Trophoblast cell (in vitro differentiated cells and primary cell): ENCODE data around the gene CNN3.
A peak's percentile ranks its signal among the peaks of the same experiment; 100 is the strongest.

Source experiments
- DNase-seq, 2 donors: peaks; one replicate each; pipeline ENCODE4 v3.0.0-alpha.2; 2016
- H2AFZ ChIP-seq: 2 replicates; pipeline ENCODE4 v1.6.1; 2013; ENCODE audit warnings: low read length, moderate library complexity, mild to moderate bottlenecking; ENCODE audit not compliant: insufficient read depth, poor library complexity
- H2AK5ac ChIP-seq: 2 replicates; pipeline ENCODE4 v1.6.1; 2013; ENCODE audit warnings: mild to moderate bottlenecking, low read length
- H2BK120ac ChIP-seq: 2 replicates; pipeline ENCODE4 v1.6.1; 2013; ENCODE audit warnings: low read length, mild to moderate bottlenecking, moderate library complexity; ENCODE audit not compliant: insufficient read depth, poor library complexity
- H2BK12ac ChIP-seq: 2 replicates; pipeline ENCODE4 v1.6.1; 2013; ENCODE audit warnings: mild to moderate bottlenecking, low read length, moderate library complexity
- H2BK5ac ChIP-seq: 2 replicates; pipeline ENCODE4 v1.6.1; 2013; ENCODE audit warnings: low read length, low read depth, moderate library complexity, mild to moderate bottlenecking; ENCODE audit not compliant: poor library complexity
- H3K14ac ChIP-seq: 2 replicates; pipeline ENCODE4 v1.6.1; 2013; ENCODE audit warnings: mild to moderate bottlenecking, low read length
- H3K18ac ChIP-seq: 2 replicates; pipeline ENCODE4 v1.6.1; 2013; ENCODE audit warnings: mild to moderate bottlenecking, low read length
- H3K23ac ChIP-seq: 2 replicates; pipeline ENCODE4 v1.6.1; 2013; ENCODE audit warnings: low read length
- H3K27ac ChIP-seq: 2 replicates; pipeline ENCODE4 v1.5.1; 2013; ENCODE audit warnings: low read depth, mild to moderate bottlenecking, inconsistent platforms, low read length, moderate library complexity
- H3K27me3 ChIP-seq: 2 replicates; pipeline ENCODE4 v1.6.1; 2013; ENCODE audit warnings: inconsistent platforms, mild to moderate bottlenecking, low read length, moderate library complexity; ENCODE audit not compliant: insufficient read depth
- H3K36me3 ChIP-seq, 2 experiments: 1 replicate in 1 of 2; 2 replicates in 1 of 2; pipeline ENCODE4 v1.6.1; 2013; ENCODE audit warnings: low read length in 2 of 2, mild to moderate bottlenecking in 2 of 2, moderate library complexity in 1 of 2; ENCODE audit not compliant: insufficient read depth in 2 of 2, control insufficient read depth in 1 of 2
- H3K4ac ChIP-seq: 2 replicates; pipeline ENCODE4 v1.6.1; 2013; ENCODE audit warnings: low read depth, mild to moderate bottlenecking, low read length, moderate library complexity
- H3K4me1 ChIP-seq, 2 experiments: 1 replicate in 1 of 2; 2 replicates in 1 of 2; pipeline ENCODE4 v1.6.1; 2013; ENCODE audit warnings: low read length in 2 of 2, mild to moderate bottlenecking in 2 of 2, moderate library complexity in 1 of 2; ENCODE audit not compliant: insufficient read depth in 2 of 2, control insufficient read depth in 1 of 2
- H3K4me2 ChIP-seq: 2 replicates; pipeline ENCODE4 v1.6.1; 2013; ENCODE audit warnings: inconsistent platforms, mild to moderate bottlenecking, low read length, moderate library complexity
- H3K4me3 ChIP-seq: 2 replicates; pipeline ENCODE4 v1.5.1; 2013; ENCODE audit warnings: mild to moderate bottlenecking, low read depth, low read length, inconsistent platforms
- H3K79me1 ChIP-seq: one replicate; pipeline ENCODE4 v1.6.1; 2013; ENCODE audit warnings: low read length
- H3K79me2 ChIP-seq: 2 replicates; pipeline ENCODE4 v1.6.1; 2013; ENCODE audit warnings: low read length, mild to moderate bottlenecking; ENCODE audit not compliant: control insufficient read depth, insufficient read depth, poor library complexity
- H3K9ac ChIP-seq: 2 replicates; pipeline ENCODE4 v1.6.1; 2013; ENCODE audit warnings: mild to moderate bottlenecking, low read length
- H3K9me3 ChIP-seq: 2 replicates; pipeline ENCODE4 v1.6.1; 2013; ENCODE audit warnings: low read depth, mild to moderate bottlenecking, control low read depth, inconsistent platforms, low read length; ENCODE audit not compliant: insufficient read depth
- H4K12ac ChIP-seq: 2 replicates; pipeline ENCODE4 v1.6.1; 2013; ENCODE audit warnings: low read depth, mild to moderate bottlenecking, low read length, moderate library complexity
- H4K8ac ChIP-seq: 2 replicates; pipeline ENCODE4 v1.6.1; 2013; ENCODE audit warnings: low read depth, mild to moderate bottlenecking, low read length, moderate library complexity
- H4K91ac ChIP-seq: one replicate; pipeline ENCODE4 v1.6.1; 2013; ENCODE audit warnings: low read depth, mild to moderate bottlenecking, low read length, moderate library complexity
- WGBS: extraction: QIAGEN DNeasy Blood & Tissue Kit; methylation state at CpG from one replicate; pipeline ENCODE4 v1.1.7; 2013; ENCODE audit warnings: missing lambda C conversion rate; ENCODE audit not compliant: insufficient read length, insufficient coverage; ENCODE audit errors: extremely low coverage; 5-methylcytosine and 5-hydroxymethylcytosine counted together

Gene CNN3

GRCh38 chr1:94929351-94930217, 2.7 kb upstream of the CNN3 start:
- peak overlapping the region; percentile 46 for H3K18ac ChIP-seq
- DNase-seq: no peak
- peaks cover 25% of the 10 kb centered on the region for H3K79me1 ChIP-seq
- peaks cover 15% of the 10 kb centered on the region for H3K79me2 ChIP-seq
- H3K27ac ChIP-seq: no peak overlapping the region
- H3K4me3 ChIP-seq: no peak overlapping the region
- H4K12ac ChIP-seq: no peak overlapping the region
- no peak overlapping the region for H2BK12ac ChIP-seq
- no peak overlapping the region for H3K23ac ChIP-seq
- WGBS: no CpG with 5 or more reads among the region's 11 CpGs
- peaks cover 13 to 15% of the 10 kb centered on the region in 2 experiments for H3K4me1 ChIP-seq
- no peak overlapping the region for H2AK5ac ChIP-seq
- H4K8ac ChIP-seq: no peak overlapping the region
- no peak overlapping the region for H3K4me2 ChIP-seq
- no peak overlapping the region for H3K9ac ChIP-seq
- H2AFZ ChIP-seq: no peak overlapping the region
- no peak overlapping the region for H4K91ac ChIP-seq
- H3K4ac ChIP-seq: peak overlapping the region; percentile 27
- no peak overlapping the region for H2BK120ac ChIP-seq
- peaks cover 2% of the 10 kb centered on the region for H3K27me3 ChIP-seq
- no peaks in the 10 kb centered on the region for H3K9me3 ChIP-seq
- no peak overlapping the region for H3K14ac ChIP-seq
- no peak overlapping the region for H2BK5ac ChIP-seq
- no peaks in the 10 kb centered on the region for H3K36me3 ChIP-seq

- Histone ChIP-seq H2BK5ac (no peak overlapping the region), H2BK12ac (peak overlapping the region; percentile 52), H3K36me3 (peaks cover 0 to 2% of the 10 kb centered on the region in 2 experiments), H4K8ac (no peak overlapping the region), H3K4me1 (peaks cover 18% of the 10 kb centered on the region in 2 experiments), H4K91ac (no peak overlapping the region), H3K9me3 (no peaks in the 10 kb centered on the region), H3K23ac (no peak overlapping the region), H3K4me3 (no peak overlapping the region), H3K4ac (no peak overlapping the region), H3K27ac (no peak overlapping the region), H3K14ac (peak overlapping the region; percentile 46), H3K9ac (no peak overlapping the region), H3K4me2 (no peak overlapping the region), H4K12ac (no peak overlapping the region), H2BK120ac (no peak overlapping the region), H2AK5ac (peak overlapping the region; percentile 60), H2AFZ (peak overlapping the region; percentile 33), H3K79me2 (peaks cover 21% of the 10 kb centered on the region), H3K18ac (no peak overlapping the region), H3K79me1 (peaks cover 25% of the 10 kb centered on the region), H3K27me3 (peaks cover 2% of the 10 kb centered on the region)
- DNase-seq: no peak
- no CpG with 5 or more reads among the region's 7 CpGs for WGBS
Measured at GRCh38 chr1:94928293-94928939, 1.5 kb upstream of the CNN3 start.

GRCh38 chr1:94927405-94928175, 680 bp upstream of the CNN3 start:
- Histone ChIP-seq H3K9me3 (no peaks in the 10 kb centered on the region), H3K4ac (peak overlapping the region; percentile 60), H3K18ac (peak overlapping the region; percentile 67), H3K27me3 (peaks cover 2% of the 10 kb centered on the region), H2BK5ac (peak overlapping the region; percentile 79), H3K14ac (peak overlapping the region; percentile 66), H4K8ac (peak overlapping the region; percentile 74), H2AFZ (peak overlapping the region; percentile 75), H3K4me3 (peak overlapping the region; percentile 95), H4K12ac (peak overlapping the region; percentile 40), H4K91ac (peak overlapping the region; percentile 90), H3K79me2 (peaks cover 26% of the 10 kb centered on the region), H3K9ac (no peak overlapping the region), H3K27ac (peak overlapping the region; percentile 88), H2BK12ac (peak overlapping the region; percentile 52), H2AK5ac (peak overlapping the region; percentile 60), H3K4me2 (peak overlapping the region; percentile 87), H3K4me1 (peaks cover 21 to 22% of the 10 kb centered on the region in 2 experiments), H2BK120ac (peak overlapping the region; percentile 74), H3K79me1 (peaks cover 25% of the 10 kb centered on the region), H3K36me3 (peaks cover 0 to 2% of the 10 kb centered on the region in 2 experiments), H3K23ac (no peak overlapping the region)
- no CpG with 5 or more reads among the region's 40 CpGs for WGBS
- DNase-seq: peak; percentile 19 to 51
